CD4-positive, alpha-beta T cell (primary cell): ENCODE measurements around the gene DDX1. TPM values are rescaled to one million over a fixed set of nuclear protein-coding genes. Genes with fewer than 3 reads are reported as not detected.

ENCODE experiments used
- ATAC-seq: fragments of 200-7000 bp; cut with Tn5 transposase; one replicate; pipeline ENCODE4 v1.10.0; 2022; ENCODE audit warnings: mild to moderate bottlenecking; ENCODE audit not compliant: poor library complexity
- CTCF ChIA-PET: fragments of 350-600 bp; sonication (Branson Sonifier 250); formaldehyde crosslinking; loops from one replicate; lab custom pipeline; 2021; ENCODE audit warnings: antibody characterized with exemption, inconsistent platforms; lab: Charles Lee
- POLR2A ChIA-PET: fragments of 350-600 bp; sonication (Branson Sonifier 250); formaldehyde crosslinking; loops from one replicate; lab custom pipeline; 2021; ENCODE audit warnings: antibody characterized with exemption, inconsistent platforms; lab: Charles Lee
- DNase-seq, 14 experiments: peaks; one replicate each; pipeline ENCODE4 v3.0.0-alpha.2; 2013 to 2020; ENCODE audit warnings: mixed read lengths in 2 of 14
- H3K27ac ChIP-seq, 2 donors: one replicate each; pipeline versions ENCODE4 v1.5.1 to v1.7.0; 2013; ENCODE audit warnings: low read length in 2 of 2, low read depth in 1 of 2, mild to moderate bottlenecking in 1 of 2
- H3K27me3 ChIP-seq, 2 experiments: 1 replicate in 1 of 2; 2 replicates in 1 of 2; pipeline versions ENCODE4 v1.6.1 to v1.7.0; 2013; ENCODE audit warnings: low read length in 2 of 2, control low read depth in 1 of 2, mild to moderate bottlenecking in 1 of 2, moderate library complexity in 1 of 2; ENCODE audit not compliant: insufficient read depth in 2 of 2, control insufficient read depth in 1 of 2
- H3K36me3 ChIP-seq: one replicate; pipeline ENCODE4 v1.6.1; 2013; ENCODE audit warnings: low read length, control low read depth; ENCODE audit not compliant: insufficient read depth
- H3K4me1 ChIP-seq: one replicate; pipeline ENCODE4 v1.6.1; 2013; ENCODE audit warnings: low read length, control low read depth; ENCODE audit not compliant: insufficient read depth
- H3K4me3 ChIP-seq: one replicate; pipeline ENCODE4 v1.5.1; 2013; ENCODE audit warnings: mild to moderate bottlenecking, low read length, moderate library complexity
- H3K9me3 ChIP-seq, 2 experiments: 1 replicate in 1 of 2; 2 replicates in 1 of 2; pipeline versions ENCODE4 v1.6.1 to v1.7.0; 2013; ENCODE audit warnings: low read length in 2 of 2, mild to moderate bottlenecking in 2 of 2, control low read depth in 1 of 2, moderate library complexity in 1 of 2; ENCODE audit not compliant: control insufficient read depth in 1 of 2, insufficient read depth in 1 of 2
- H3K27ac Mint-ChIP-seq: one replicate; pipeline ENCODE4 v1.8.0; 2020; ENCODE audit warnings: mixed read lengths
- H3K27me3 Mint-ChIP-seq: one replicate; pipeline ENCODE4 v1.8.0; 2021; ENCODE audit warnings: mixed read lengths
- H3K36me3 Mint-ChIP-seq: one replicate; pipeline ENCODE4 v1.8.0; 2021; ENCODE audit warnings: low read depth, mixed read lengths
- H3K4me1 Mint-ChIP-seq: one replicate; pipeline ENCODE4 v1.8.0; 2021; ENCODE audit warnings: low read depth, mixed read lengths
- H3K4me3 Mint-ChIP-seq: one replicate; pipeline ENCODE4 v1.8.0; 2020; ENCODE audit warnings: mild to moderate bottlenecking, mixed read lengths
- H3K9me3 Mint-ChIP-seq: one replicate; pipeline ENCODE4 v1.8.0; 2020; ENCODE audit warnings: mixed read lengths
- intact Hi-C, 2 experiments: fragments of 100-400 bp; cut with DNase I in 1 of 2; cut with micrococcal nuclease in 1 of 2; formaldehyde crosslinking; loops; one replicate each; pipeline versions ENCODE4 v1.15.1 to v1.9.0; 2023 to 2025; cut with DNase I, micrococcal nuclease
- total RNA-seq, 174 experiments: library from RNA in 2 of 174; stranded (reverse) in 2 of 174; gene quantifications; one replicate each; pipeline ENCODE4 v1.2.3 and lab custom pipeline; 2021 to 2026
- TF ChIP-seq, protein P1 (sequence below): fragments of 200-600 bp; IDR thresholded peaks from one replicate; pipeline ENCODE4 v1.8.0; 2022; ENCODE audit warnings: antibody characterized with exemption, mild to moderate bottlenecking

DDX1 gene
- total RNA-seq, 2 experiments from 2014 or later, result 48.8 to 50.1 TPM

DNA sequence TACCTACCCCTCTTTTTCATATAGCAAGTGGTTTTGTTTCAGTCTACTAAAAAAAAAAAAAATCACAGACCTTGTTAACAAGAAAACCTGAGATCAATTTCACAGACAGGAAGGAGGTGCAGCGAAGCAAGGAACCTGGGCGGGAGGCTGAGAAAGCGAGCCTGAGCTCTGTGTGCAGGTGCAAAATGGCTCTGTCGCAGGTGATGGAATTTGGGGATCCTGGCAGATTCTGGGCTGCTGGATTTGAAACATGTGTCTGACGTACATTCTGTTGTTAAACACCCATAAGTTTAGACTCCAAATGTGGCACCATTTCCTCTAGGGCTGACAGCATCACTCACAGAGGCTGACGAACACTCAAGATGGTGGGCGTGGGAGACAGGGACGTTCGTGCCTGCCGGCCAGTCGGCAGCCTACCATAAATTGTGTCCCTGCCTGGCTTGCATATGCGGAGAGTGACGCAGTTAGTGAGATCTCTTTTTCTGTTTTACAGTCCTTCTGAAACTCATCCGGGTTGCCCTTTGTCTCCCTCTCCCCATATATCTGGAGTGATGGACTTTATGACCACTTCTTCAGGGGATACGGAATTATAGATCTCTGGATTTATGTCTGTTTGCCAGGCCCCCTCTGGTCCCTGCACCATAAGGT lies 8.8 kb upstream of the DDX1 start:
- no peak for DNase-seq
- POLR2A ChIA-PET, result no interaction called here
- Histone ChIP-seq H3K36me3 (no peaks in the 10 kb centered on the region), H3K27ac (no peak overlapping the region), H3K9me3 (no peaks in the 10 kb centered on the region), H3K4me3 (no peak overlapping the region), H3K4me1 (no peaks in the 10 kb centered on the region), H3K27me3 (no peaks in the 10 kb centered on the region)
- no peak for ATAC-seq
- TF ChIP-seq, protein P1, sequence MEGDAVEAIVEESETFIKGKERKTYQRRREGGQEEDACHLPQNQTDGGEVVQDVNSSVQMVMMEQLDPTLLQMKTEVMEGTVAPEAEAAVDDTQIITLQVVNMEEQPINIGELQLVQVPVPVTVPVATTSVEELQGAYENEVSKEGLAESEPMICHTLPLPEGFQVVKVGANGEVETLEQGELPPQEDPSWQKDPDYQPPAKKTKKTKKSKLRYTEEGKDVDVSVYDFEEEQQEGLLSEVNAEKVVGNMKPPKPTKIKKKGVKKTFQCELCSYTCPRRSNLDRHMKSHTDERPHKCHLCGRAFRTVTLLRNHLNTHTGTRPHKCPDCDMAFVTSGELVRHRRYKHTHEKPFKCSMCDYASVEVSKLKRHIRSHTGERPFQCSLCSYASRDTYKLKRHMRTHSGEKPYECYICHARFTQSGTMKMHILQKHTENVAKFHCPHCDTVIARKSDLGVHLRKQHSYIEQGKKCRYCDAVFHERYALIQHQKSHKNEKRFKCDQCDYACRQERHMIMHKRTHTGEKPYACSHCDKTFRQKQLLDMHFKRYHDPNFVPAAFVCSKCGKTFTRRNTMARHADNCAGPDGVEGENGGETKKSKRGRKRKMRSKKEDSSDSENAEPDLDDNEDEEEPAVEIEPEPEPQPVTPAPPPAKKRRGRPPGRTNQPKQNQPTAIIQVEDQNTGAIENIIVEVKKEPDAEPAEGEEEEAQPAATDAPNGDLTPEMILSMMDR, result no peak
- Mint-ChIP-seq H3K9me3 (no peaks in the 10 kb centered on the region), H3K4me1 (no peaks in the 10 kb centered on the region), H3K27ac (no peak overlapping the region), H3K4me3 (no peak overlapping the region), H3K36me3 (no peaks in the 10 kb centered on the region), H3K27me3 (no peaks in the 10 kb centered on the region)
- CTCF ChIA-PET, result no interaction called here
- intact Hi-C loops, result no loop called here

DNA sequence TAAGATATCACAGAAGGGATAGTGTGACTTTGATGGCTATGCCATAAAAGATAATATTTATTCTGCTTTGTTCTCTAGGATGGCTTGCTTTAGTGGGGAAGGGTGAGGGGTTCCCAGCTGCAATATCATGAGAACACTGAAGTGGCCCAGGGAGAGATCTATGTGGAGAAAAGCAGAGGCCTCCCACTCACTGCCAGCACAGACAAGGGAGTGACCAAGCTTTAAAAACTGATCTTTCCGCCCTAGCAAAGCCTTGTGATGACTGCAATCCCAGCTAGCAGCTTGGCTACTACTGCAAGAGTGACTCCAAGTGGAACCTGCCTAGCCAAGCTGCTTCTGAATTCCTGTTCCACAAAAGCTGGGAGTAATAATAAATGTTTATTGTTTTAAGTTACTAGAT lies 7.8 kb upstream of the DDX1 start:
- Mint-ChIP-seq H3K4me1 (no peaks in the 10 kb centered on the region), H3K9me3 (no peaks in the 10 kb centered on the region), H3K4me3 (no peak overlapping the region), H3K36me3 (no peaks in the 10 kb centered on the region), H3K27ac (no peak overlapping the region), H3K27me3 (no peaks in the 10 kb centered on the region)
- Histone ChIP-seq H3K9me3 (no peaks in the 10 kb centered on the region), H3K27me3 (no peaks in the 10 kb centered on the region), H3K27ac (no peak overlapping the region), H3K36me3 (no peaks in the 10 kb centered on the region), H3K4me3 (no peak overlapping the region), H3K4me1 (no peaks in the 10 kb centered on the region)
- intact Hi-C loops, result no loop called here
- no peak for ATAC-seq
- ChIA-PET POLR2A (no interaction called here), CTCF (no interaction called here)
- DNase-seq, result no peak
- TF ChIP-seq, protein P1, result no peak

DNA sequence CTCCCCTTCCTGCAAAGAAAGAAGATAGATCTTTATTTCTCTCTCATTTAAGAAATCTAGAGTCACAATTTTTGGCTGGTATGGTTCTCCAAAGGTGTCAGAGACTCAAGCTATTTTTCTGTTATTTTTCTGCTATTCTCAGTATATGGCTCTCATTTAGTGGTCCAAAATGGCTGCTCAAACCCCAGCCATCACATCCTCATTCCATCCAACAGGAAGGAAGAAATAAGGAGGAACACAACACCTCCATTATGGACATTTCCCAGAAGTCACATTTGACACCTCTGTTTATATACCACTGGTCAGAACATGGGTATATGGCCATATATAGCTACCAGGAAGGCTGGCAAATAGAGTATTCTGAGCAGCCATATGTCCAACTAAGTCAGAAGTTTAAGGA lies 7.4 kb upstream of the DDX1 start:
- no peaks in the 10 kb centered on the region for H3K9me3 ChIP-seq
- ATAC-seq (no peak), DNase-seq (no peak)
- Mint-ChIP-seq H3K4me3 (no peak overlapping the region), H3K36me3 (no peaks in the 10 kb centered on the region), H3K4me1 (no peaks in the 10 kb centered on the region), H3K27me3 (no peaks in the 10 kb centered on the region), H3K9me3 (no peaks in the 10 kb centered on the region), H3K27ac (no peak overlapping the region)
- no peaks in the 10 kb centered on the region for H3K4me1 ChIP-seq
- TF ChIP-seq, protein P1, result no peak
- no peaks in the 10 kb centered on the region for H3K27me3 ChIP-seq
- intact Hi-C loops, result no loop called here
- no peak overlapping the region for H3K27ac ChIP-seq
- POLR2A ChIA-PET, result no interaction called here
- CTCF ChIA-PET, result no interaction called here
- H3K36me3 ChIP-seq, result no peaks in the 10 kb centered on the region
- H3K4me3 ChIP-seq, result no peak overlapping the region
